Ascending aorta (tissue), 2 donors: Measurements from ENCODE around the gene ITGB4. TPM values are rescaled to one million over a fixed set of nuclear protein-coding genes. Genes with fewer than 3 reads are reported as not detected.
"Not testable (repeated sequence)": the region's sequence is repeated elsewhere in the genome, so short reads cannot be mapped to it uniquely, and the experiment has no call there.

ENCODE experiments used
- DNase-seq, 2 donors: peaks; one replicate each; pipeline ENCODE4 v3.0.0-alpha.2; 2019; ENCODE audit warnings: low spot score in 2 of 2
- H3K27ac ChIP-seq, 2 donors: fragments of 200-600 bp; sonication (generic); one replicate each; pipeline ENCODE4 v1.5.1; 2016 to 2017; ENCODE audit warnings: mild to moderate bottlenecking in 1 of 2
- H3K27me3 ChIP-seq: fragments of 200-600 bp; sonication (generic); one replicate; pipeline ENCODE4 v1.5.1; 2017
- H3K36me3 ChIP-seq, 2 donors: fragments of 200-600 bp; sonication (generic); one replicate each; pipeline ENCODE4 v1.5.1; 2016
- H3K4me1 ChIP-seq, 2 donors: fragments of 200-600 bp; sonication (generic); one replicate each; pipeline ENCODE4 v1.5.1; 2016 to 2017; ENCODE audit warnings: mild to moderate bottlenecking in 1 of 2
- H3K4me3 ChIP-seq, 2 donors: fragments of 200-600 bp; sonication (generic); one replicate each; pipeline ENCODE4 v1.5.1; 2016 to 2017; ENCODE audit warnings: mild to moderate bottlenecking in 1 of 2
- H3K9me3 ChIP-seq, 2 donors: fragments of 200-600 bp; sonication (generic); one replicate each; pipeline ENCODE4 v1.5.1; 2016
- intact Hi-C: fragments of 100-400 bp; cut with DNase I; formaldehyde crosslinking; loops from one replicate; pipeline ENCODE4 v1.15.1; 2023
- total RNA-seq: library from RNA; depleted of rRNA; stranded (reverse); fragments of >200 nt; gene quantifications from one replicate; pipeline ENCODE4 v1.1.0, GENCODE V29; 2016
- TF ChIP-seq, protein P1 (sequence below), 3 experiments: fragments of 200-600 bp in 2 of 3; fragments of 450-650 bp in 1 of 3; sonication (generic) in 2 of 3; IDR thresholded peaks; one replicate each; pipeline ENCODE4 v1.5.1; 2016 to 2019; ENCODE audit warnings: antibody characterized with exemption in 3 of 3, mild to moderate bottlenecking in 1 of 3, moderate library complexity in 1 of 3

Gene ITGB4
- total RNA-seq, 1 donor from 2014 or later, result 152 TPM

DNA sequence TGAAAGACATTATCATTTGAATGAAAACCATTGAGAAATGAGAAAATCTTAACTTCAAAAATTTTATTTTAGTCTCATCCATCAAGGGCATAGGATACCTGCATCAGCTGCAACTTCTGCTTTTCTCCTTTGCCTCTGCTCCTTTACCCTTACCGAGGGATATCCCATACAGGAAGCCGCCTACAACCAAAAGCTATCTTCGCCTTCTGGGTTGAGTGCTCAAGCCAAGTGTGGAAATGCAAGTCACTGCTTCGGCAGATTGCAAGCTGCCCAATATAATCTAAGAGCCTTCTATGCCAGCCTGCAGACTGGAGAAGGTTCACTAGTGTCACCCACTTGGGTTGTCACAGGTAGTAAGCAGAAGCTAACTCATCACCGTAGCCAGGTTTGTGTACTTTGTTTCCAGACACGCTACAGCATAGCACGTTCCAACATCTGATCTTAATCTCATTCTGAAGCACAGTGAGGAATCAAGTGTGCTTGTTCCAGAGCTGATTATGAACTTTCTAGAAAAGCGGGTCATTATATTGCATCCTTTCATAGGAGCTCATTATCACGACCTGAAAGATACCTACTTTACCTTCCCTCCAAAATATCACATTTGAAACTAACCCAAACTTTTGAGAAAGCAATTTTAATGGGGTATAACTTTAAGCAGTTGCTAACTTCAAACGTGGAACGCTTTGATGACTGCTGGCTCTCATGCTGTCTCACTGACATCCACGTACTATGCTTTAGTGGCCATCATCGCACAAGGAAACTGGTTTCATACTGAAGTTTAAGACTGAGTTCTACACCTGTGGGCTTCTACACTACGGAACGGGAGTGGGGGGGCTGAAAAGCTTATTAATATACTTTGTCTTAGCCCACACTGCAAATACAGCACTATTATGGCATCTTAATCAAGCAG, 55.4 kb downstream of the ITGB4 start:
- peak overlapping the region; percentile 86 to 91 for H3K4me3 ChIP-seq
- no peaks in the 10 kb centered on the region for H3K9me3 ChIP-seq
- peak in 1 of 2 donors; percentile 64 for DNase-seq
- peaks cover 32 to 54% of the 10 kb centered on the region in 2 donors for H3K36me3 ChIP-seq
- peaks cover 0 to 31% of the 10 kb centered on the region in 2 donors for H3K4me1 ChIP-seq
- no peaks in the 10 kb centered on the region for H3K27me3 ChIP-seq
- peak overlapping the region; percentile 34 to 37 for H3K27ac ChIP-seq
- TF ChIP-seq, protein P1, sequence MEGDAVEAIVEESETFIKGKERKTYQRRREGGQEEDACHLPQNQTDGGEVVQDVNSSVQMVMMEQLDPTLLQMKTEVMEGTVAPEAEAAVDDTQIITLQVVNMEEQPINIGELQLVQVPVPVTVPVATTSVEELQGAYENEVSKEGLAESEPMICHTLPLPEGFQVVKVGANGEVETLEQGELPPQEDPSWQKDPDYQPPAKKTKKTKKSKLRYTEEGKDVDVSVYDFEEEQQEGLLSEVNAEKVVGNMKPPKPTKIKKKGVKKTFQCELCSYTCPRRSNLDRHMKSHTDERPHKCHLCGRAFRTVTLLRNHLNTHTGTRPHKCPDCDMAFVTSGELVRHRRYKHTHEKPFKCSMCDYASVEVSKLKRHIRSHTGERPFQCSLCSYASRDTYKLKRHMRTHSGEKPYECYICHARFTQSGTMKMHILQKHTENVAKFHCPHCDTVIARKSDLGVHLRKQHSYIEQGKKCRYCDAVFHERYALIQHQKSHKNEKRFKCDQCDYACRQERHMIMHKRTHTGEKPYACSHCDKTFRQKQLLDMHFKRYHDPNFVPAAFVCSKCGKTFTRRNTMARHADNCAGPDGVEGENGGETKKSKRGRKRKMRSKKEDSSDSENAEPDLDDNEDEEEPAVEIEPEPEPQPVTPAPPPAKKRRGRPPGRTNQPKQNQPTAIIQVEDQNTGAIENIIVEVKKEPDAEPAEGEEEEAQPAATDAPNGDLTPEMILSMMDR (IDR thresholded peaks at IDR 0.05), result no peak
- intact Hi-C loops, result no loop called here

- peaks cover 32 to 54% of the 10 kb centered on the region in 2 donors for H3K36me3 ChIP-seq
- peaks cover 0 to 31% of the 10 kb centered on the region in 2 donors for H3K4me1 ChIP-seq
- peak overlapping the region; percentile 86 to 91 for H3K4me3 ChIP-seq
- DNase-seq, result no peak
- H3K27ac ChIP-seq, result peak overlapping the region; percentile 34 to 37
- intact Hi-C loops, result no loop called here
- H3K27me3 ChIP-seq, result no peaks in the 10 kb centered on the region
- TF ChIP-seq, protein P1 (IDR thresholded peaks at IDR 0.05), result no peak
- no peaks in the 10 kb centered on the region for H3K9me3 ChIP-seq
These were observed 56.1 kb downstream of the ITGB4 start for GRCh38 chr17:75777296-75777922.

DNA sequence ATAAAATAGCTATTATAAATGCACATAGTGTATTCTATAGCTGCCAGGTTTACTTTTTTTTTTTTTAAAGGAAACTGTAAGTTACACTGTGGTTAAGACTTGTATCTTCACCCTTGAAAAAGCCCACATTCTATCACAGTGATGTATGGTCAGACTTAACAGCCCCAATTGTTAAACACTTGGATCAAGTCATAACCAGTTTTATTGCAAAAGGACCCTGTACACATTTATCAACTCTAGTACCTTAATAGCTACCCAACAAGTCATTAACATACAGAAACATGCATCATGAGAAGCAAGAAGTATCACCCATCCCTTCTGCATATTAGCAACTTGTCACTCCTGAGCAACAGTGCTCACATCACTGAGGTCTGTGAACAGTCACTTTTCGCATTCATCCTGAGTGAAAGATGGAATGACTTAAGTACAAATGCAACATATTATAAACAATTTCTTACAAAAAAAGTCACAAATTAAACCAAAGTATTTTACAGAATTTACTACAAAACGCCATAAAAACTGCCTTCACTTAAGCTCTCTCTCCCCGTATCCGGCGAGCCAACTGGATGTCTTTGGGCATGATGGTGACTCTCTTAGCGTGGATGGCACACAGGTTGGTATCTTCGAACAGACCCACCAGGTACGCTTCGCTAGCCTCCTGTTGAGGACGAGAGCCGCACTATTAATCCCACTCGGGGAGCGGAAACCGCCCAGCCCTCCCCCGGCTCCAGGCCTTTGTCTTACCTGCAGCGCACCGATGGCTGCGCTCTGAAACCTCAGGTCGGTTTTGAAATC, 57.0 kb downstream of the ITGB4 start:
- H3K27me3 ChIP-seq, H3K9me3 ChIP-seq, DNase-seq, intact Hi-C loops: not testable (repeated sequence)
- peak overlapping the region; percentile 97 to 99 for H3K27ac ChIP-seq
- H3K4me1 ChIP-seq, result peaks cover 0 to 34% of the 10 kb centered on the region in 2 donors
- H3K4me3 ChIP-seq, result peak overlapping the region; percentile 86 to 91
- peaks cover 32 to 54% of the 10 kb centered on the region in 2 donors for H3K36me3 ChIP-seq

DNA sequence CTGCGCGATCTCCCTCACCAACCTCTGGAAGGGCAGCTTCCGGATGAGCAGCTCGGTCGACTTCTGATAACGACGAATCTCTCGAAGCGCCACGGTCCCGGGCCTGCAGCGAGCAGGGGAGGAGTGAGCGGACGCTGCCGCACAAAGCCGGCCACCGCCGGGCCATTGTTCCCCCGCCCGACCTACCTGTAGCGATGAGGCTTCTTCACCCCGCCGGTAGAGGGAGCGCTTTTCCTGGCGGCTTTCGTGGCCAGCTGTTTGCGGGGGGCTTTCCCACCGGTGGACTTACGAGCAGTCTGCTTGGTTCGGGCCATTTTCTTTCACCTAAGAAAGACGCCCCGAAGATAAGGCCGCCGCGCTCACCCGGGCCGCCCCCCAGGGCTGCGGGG, 57.6 kb downstream of the ITGB4 start:
- peaks cover 0 to 37% of the 10 kb centered on the region in 2 donors for H3K4me1 ChIP-seq
- peaks cover 32 to 52% of the 10 kb centered on the region in 2 donors for H3K36me3 ChIP-seq
- intact Hi-C loops, result loop anchor here (1.0 kb wide), 1 partner anchor 14 kb away; the partner anchor contains the start of gene GALK1

GRCh38 chr17:75779250-75779986, 58.2 kb downstream of the ITGB4 start:
- intact Hi-C loops, result loop anchor here (1.0 kb wide), 1 partner anchor 14 kb away; the partner anchor contains the start of gene GALK1
- Histone ChIP-seq H3K9me3 (no peaks in the 10 kb centered on the region), H3K4me3 (peak overlapping the region; percentile 86 to 91), H3K36me3 (peaks cover 32 to 46% of the 10 kb centered on the region in 2 donors), H3K4me1 (peaks cover 0 to 41% of the 10 kb centered on the region in 2 donors), H3K27me3 (no peaks in the 10 kb centered on the region), H3K27ac (peak overlapping the region; percentile 97 to 99)
- TF ChIP-seq, protein P1 (IDR thresholded peaks at IDR 0.05), result peak in 1 of 3 experiments; percentile 5
- peak; percentile 95 to 99 for DNase-seq

More for the DNA sequence above, 57.6 kb downstream of the ITGB4 start:
- peak in 1 of 2 donors; percentile 65 for DNase-seq
- TF ChIP-seq, protein P1 (IDR thresholded peaks at IDR 0.05), result peak; percentile 49 to 70 (median 54)
- Histone ChIP-seq H3K27ac (peak overlapping the region; percentile 97 to 99), H3K9me3 (no peaks in the 10 kb centered on the region), H3K27me3 (no peaks in the 10 kb centered on the region), H3K4me3 (peak overlapping the region; percentile 86 to 91)
